Liver (tissue), 9 donors: ENCODE results near the gene CELF4. TPM values are rescaled to one million over a fixed set of nuclear protein-coding genes. Genes with fewer than 3 reads are reported as not detected.

Source experiments
- DNase-seq: peaks from one replicate; pipeline ENCODE4 v3.0.0-alpha.2; 2017; ENCODE audit warnings: low spot score
- H3K27ac ChIP-seq, 2 donors: one replicate each; pipeline ENCODE4 v1.7.0; 2013; ENCODE audit warnings: inconsistent platforms in 2 of 2, low read length in 2 of 2, control low read depth in 1 of 2, low read depth in 1 of 2, mild to moderate bottlenecking in 1 of 2
- H3K27me3 ChIP-seq, 4 donors: one replicate each; pipeline versions ENCODE4 v1.6.1 to v1.7.0; 2013; ENCODE audit warnings: low read length in 3 of 4, inconsistent platforms in 1 of 4, mild to moderate bottlenecking in 1 of 4, moderate library complexity in 1 of 4; ENCODE audit not compliant: control insufficient read depth in 4 of 4, insufficient read depth in 4 of 4
- H3K36me3 ChIP-seq, 4 donors: one replicate each; pipeline versions ENCODE4 v1.6.1 to v1.7.0; 2013; ENCODE audit warnings: low read length in 3 of 4, mild to moderate bottlenecking in 3 of 4, low read depth in 1 of 4, moderate library complexity in 1 of 4; ENCODE audit not compliant: control insufficient read depth in 4 of 4, insufficient read depth in 3 of 4
- H3K4me1 ChIP-seq, 4 donors: one replicate each; pipeline versions ENCODE4 v1.6.1 to v1.7.0; 2013; ENCODE audit warnings: low read length in 3 of 4, mild to moderate bottlenecking in 3 of 4, moderate library complexity in 1 of 4; ENCODE audit not compliant: control insufficient read depth in 4 of 4, insufficient read depth in 4 of 4
- H3K4me3 ChIP-seq, 3 donors: one replicate each; pipeline versions ENCODE4 v1.6.1 to v1.7.0; 2013; ENCODE audit warnings: low read length in 3 of 3, control low read depth in 1 of 3, low read depth in 1 of 3, mild to moderate bottlenecking in 1 of 3
- H3K9ac ChIP-seq, 2 donors: one replicate each; pipeline ENCODE4 v1.7.0; 2013; ENCODE audit warnings: low read length in 2 of 2, mild to moderate bottlenecking in 2 of 2, moderate library complexity in 2 of 2, control low read depth in 1 of 2, low read depth in 1 of 2
- H3K9me3 ChIP-seq, 4 donors: one replicate each; pipeline versions ENCODE4 v1.6.1 to v1.7.0; 2013; ENCODE audit warnings: low read length in 3 of 4; ENCODE audit not compliant: control insufficient read depth in 4 of 4
- ATF3 ChIP-seq: IDR thresholded peaks from 2 replicates; pipeline ENCODE4 v1.6.1; 2016; ENCODE audit warnings: antibody characterized with exemption
- EGR1 ChIP-seq, 2 donors: IDR thresholded peaks; 2 replicates each; pipeline ENCODE4 v1.6.1; 2016 to 2018; ENCODE audit warnings: antibody characterized with exemption in 2 of 2, low read depth in 2 of 2
- FOXA2 ChIP-seq: IDR thresholded peaks from 2 replicates; pipeline ENCODE4 v1.6.1; 2016; ENCODE audit warnings: antibody characterized with exemption
- GABPA ChIP-seq, 2 donors: IDR thresholded peaks in 1 of 2; conservative IDR thresholded peaks in 1 of 2; 2 replicates each; pipeline ENCODE4 v1.6.1; 2016; ENCODE audit warnings: antibody characterized with exemption in 2 of 2, mild to moderate bottlenecking in 1 of 2, moderate library complexity in 1 of 2
- HNF4A ChIP-seq, 2 donors: conservative IDR thresholded peaks; 2 replicates each; pipeline ENCODE4 v1.6.1; 2016; ENCODE audit warnings: antibody characterized with exemption in 2 of 2, mild to moderate bottlenecking in 2 of 2
- JUND ChIP-seq, 2 donors: IDR thresholded peaks; 2 replicates each; pipeline ENCODE4 v1.6.1; 2016; ENCODE audit warnings: antibody characterized with exemption in 2 of 2
- NR2F2 ChIP-seq: IDR thresholded peaks from 2 replicates; pipeline ENCODE4 v1.6.1; 2016; ENCODE audit warnings: antibody characterized with exemption
- RAD21 ChIP-seq, 2 donors: IDR thresholded peaks; 2 replicates each; pipeline ENCODE4 v1.6.1; 2016; ENCODE audit warnings: antibody characterized with exemption in 2 of 2, mild to moderate bottlenecking in 2 of 2
- REST ChIP-seq: IDR thresholded peaks from 2 replicates; pipeline ENCODE4 v1.6.1; 2016; ENCODE audit warnings: antibody characterized with exemption, mild to moderate bottlenecking
- SP1 ChIP-seq: IDR thresholded peaks from 2 replicates; pipeline ENCODE4 v1.6.1; 2018; ENCODE audit warnings: antibody characterized with exemption, mild to moderate bottlenecking
- TAF1 ChIP-seq: conservative IDR thresholded peaks from 2 replicates; pipeline ENCODE4 v1.6.1; 2016; ENCODE audit warnings: antibody characterized with exemption, mild to moderate bottlenecking
- YY1 ChIP-seq: IDR thresholded peaks from 2 replicates; pipeline ENCODE4 v1.6.1; 2016; ENCODE audit warnings: antibody characterized with exemption, mild to moderate bottlenecking
- ZBTB33 ChIP-seq: IDR thresholded peaks from 2 replicates; pipeline ENCODE4 v1.6.1; 2016; ENCODE audit warnings: antibody characterized with exemption
- WGBS: extraction: QIAGEN DNeasy Blood & Tissue Kit; methylation state at CpG from one replicate; pipeline ENCODE4 v1.1.7; 2013; 5-methylcytosine and 5-hydroxymethylcytosine counted together
- polyA plus RNA-seq, 2 donors: library from polyadenylated mRNA; stranded (reverse) in 1 of 2; unstranded in 1 of 2; fragments of 200-250 nt in 1 of 2; fragments of >200 nt in 1 of 2; fragmentation: Nextera tagmentation in 1 of 2; extraction: Ambion mirVana in 1 of 2; gene quantifications; one replicate each; pipeline versions ENCODE4 v1.2.1 to v1.2.3, GENCODE V29; 2013 to 2015
- total RNA-seq, 2 donors: library from RNA; depleted of rRNA; stranded (reverse); fragments of >200 nt; gene quantifications; one replicate each; pipeline ENCODE4 v1.2.3, GENCODE V29; 2014
- TF ChIP-seq, protein P1 (sequence below): IDR thresholded peaks from 2 replicates; pipeline ENCODE4 v1.6.1; 2016; ENCODE audit warnings: antibody characterized with exemption
- TF ChIP-seq, protein P2 (sequence below): fragments of 150-350 bp; IDR thresholded peaks from 2 replicates; pipeline ENCODE4 v1.5.1; 2017; ENCODE audit warnings: improper control_type of control experiment, low read depth, low read length; ENCODE audit not compliant: missing input control
- donor health status: healthy.
- donor health status: healthy.
- donor health status: healthy.
- donor health status: healthy.
- donor health status: healthy.

CELF4 gene
- total and polyA plus RNA-seq, 4 donors: 0.08 to 0.28 (median 0.21) TPM; not detected in 1

- Histone ChIP-seq H3K9ac (no peak overlapping the region), H3K27ac (no peak overlapping the region), H3K4me1 (no peaks in the 10 kb centered on the region), H3K4me3 (no peak overlapping the region), H3K36me3 (no peaks in the 10 kb centered on the region), H3K27me3 (peaks cover 0 to 8% (median 0%) of the 10 kb centered on the region in 4 donors), H3K9me3 (no peaks in the 10 kb centered on the region)
- TF ChIP-seq REST: no peak
- TF ChIP-seq NR2F2: no peak
- no peak for TF ChIP-seq FOXA2
- no peak for TF ChIP-seq ATF3
- DNase-seq: no peak
- WGBS: 89% methylated on average over 8 of the region's 8 CpGs
Measured at GRCh38 chr18:37261988-37262387, 303.6 kb downstream of the CELF4 start.

DNA sequence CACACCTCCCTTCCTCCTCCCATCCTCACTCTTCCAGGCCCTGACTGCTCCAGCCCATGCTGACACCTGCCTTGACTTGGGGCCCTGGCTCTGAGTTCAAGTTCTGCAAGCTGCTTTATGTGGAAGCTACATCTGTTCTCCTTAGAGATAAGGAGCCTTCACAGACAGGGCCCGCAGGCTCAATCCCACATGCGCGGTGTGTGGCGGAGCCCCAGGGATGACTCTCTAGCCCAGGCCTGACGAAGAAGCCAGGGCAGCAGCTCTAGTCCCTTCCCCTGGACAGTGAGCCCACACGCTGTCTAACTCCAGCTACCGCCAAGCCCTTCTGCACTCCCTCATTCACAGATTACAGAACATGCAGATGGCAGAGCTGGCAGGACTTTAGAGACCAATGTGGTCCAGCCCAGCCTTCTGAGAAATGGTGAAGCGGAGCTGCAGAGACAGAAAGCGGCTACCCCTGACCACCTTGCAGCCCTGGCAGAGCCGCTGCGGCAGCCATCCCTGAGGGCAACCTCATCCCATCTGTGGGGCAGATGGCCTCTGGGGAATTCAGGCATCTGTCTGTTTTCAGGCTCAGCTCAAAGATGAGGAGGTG, 304.3 kb downstream of the CELF4 start:
- H3K9ac ChIP-seq: no peak overlapping the region
- no peaks in the 10 kb centered on the region for H3K36me3 ChIP-seq
- H3K4me3 ChIP-seq: no peak overlapping the region
- no peaks in the 10 kb centered on the region for H3K4me1 ChIP-seq
- H3K9me3 ChIP-seq: no peaks in the 10 kb centered on the region
- peaks cover 0 to 8% (median 0%) of the 10 kb centered on the region in 4 donors for H3K27me3 ChIP-seq
- no peak for DNase-seq
- TF ChIP-seq, protein P1, sequence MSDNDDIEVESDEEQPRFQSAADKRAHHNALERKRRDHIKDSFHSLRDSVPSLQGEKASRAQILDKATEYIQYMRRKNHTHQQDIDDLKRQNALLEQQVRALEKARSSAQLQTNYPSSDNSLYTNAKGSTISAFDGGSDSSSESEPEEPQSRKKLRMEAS: no peak
- TF ChIP-seq EGR1 (IDR thresholded peaks at IDR 0.05; ENCODE audit: low read depth in 2 of 2): no peak
- TF ChIP-seq, protein P2, sequence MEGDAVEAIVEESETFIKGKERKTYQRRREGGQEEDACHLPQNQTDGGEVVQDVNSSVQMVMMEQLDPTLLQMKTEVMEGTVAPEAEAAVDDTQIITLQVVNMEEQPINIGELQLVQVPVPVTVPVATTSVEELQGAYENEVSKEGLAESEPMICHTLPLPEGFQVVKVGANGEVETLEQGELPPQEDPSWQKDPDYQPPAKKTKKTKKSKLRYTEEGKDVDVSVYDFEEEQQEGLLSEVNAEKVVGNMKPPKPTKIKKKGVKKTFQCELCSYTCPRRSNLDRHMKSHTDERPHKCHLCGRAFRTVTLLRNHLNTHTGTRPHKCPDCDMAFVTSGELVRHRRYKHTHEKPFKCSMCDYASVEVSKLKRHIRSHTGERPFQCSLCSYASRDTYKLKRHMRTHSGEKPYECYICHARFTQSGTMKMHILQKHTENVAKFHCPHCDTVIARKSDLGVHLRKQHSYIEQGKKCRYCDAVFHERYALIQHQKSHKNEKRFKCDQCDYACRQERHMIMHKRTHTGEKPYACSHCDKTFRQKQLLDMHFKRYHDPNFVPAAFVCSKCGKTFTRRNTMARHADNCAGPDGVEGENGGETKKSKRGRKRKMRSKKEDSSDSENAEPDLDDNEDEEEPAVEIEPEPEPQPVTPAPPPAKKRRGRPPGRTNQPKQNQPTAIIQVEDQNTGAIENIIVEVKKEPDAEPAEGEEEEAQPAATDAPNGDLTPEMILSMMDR: no peak
- no peak for TF ChIP-seq JUND (IDR thresholded peaks at IDR 0.05)
- TF ChIP-seq RAD21 (IDR thresholded peaks at IDR 0.05): no peak
- no peak for TF ChIP-seq REST
- TF ChIP-seq GABPA (IDR thresholded peaks at IDR 0.05 in 1 of 2, conservative IDR thresholded peaks at IDR 0.05 in 1 of 2): no peak
- TF ChIP-seq SP1: no peak
- no peak for TF ChIP-seq HNF4A (conservative IDR thresholded peaks at IDR 0.05)
- TF ChIP-seq YY1: no peak
- no peak for TF ChIP-seq ZBTB33
- no peak for TF ChIP-seq NR2F2
- TF ChIP-seq FOXA2: no peak
- TF ChIP-seq TAF1: no peak
- 87% methylated on average over 11 of the region's 11 CpGs for WGBS
- H3K27ac ChIP-seq: no peak overlapping the region
